Neuronal stem cell (in vitro differentiated cells): ENCODE results near the gene WDR72.

Experiments used
- DNase-seq: peaks from one replicate; pipeline ENCODE4 v3.0.0-alpha.2; 2013; ENCODE audit warnings: low spot score
- H2AFZ ChIP-seq: one replicate; pipeline ENCODE4 v1.6.1; 2013; ENCODE audit warnings: mild to moderate bottlenecking, low read length, inconsistent platforms
- H2AK5ac ChIP-seq: 2 replicates; pipeline ENCODE4 v1.6.1; 2013; ENCODE audit warnings: low read depth, mild to moderate bottlenecking, inconsistent platforms, low read length, moderate library complexity, mixed read lengths
- H2BK120ac ChIP-seq: 2 replicates; pipeline ENCODE4 v1.6.1; 2013; ENCODE audit warnings: low read depth, mild to moderate bottlenecking, inconsistent platforms, low read length, moderate library complexity, mixed read lengths
- H2BK12ac ChIP-seq: one replicate; pipeline ENCODE4 v1.6.1; 2013; ENCODE audit warnings: low read length, inconsistent platforms
- H2BK15ac ChIP-seq: 2 replicates; pipeline ENCODE4 v1.6.1; 2013; ENCODE audit warnings: mild to moderate bottlenecking, low read length, inconsistent platforms, mixed read lengths
- H2BK5ac ChIP-seq: one replicate; pipeline ENCODE4 v1.6.1; 2013; ENCODE audit warnings: inconsistent platforms, mild to moderate bottlenecking, low read length, moderate library complexity
- H3K14ac ChIP-seq: one replicate; pipeline ENCODE4 v1.6.1; 2013; ENCODE audit warnings: low read length, inconsistent platforms
- H3K18ac ChIP-seq: 2 replicates; pipeline ENCODE4 v1.6.1; 2013; ENCODE audit warnings: low read length, inconsistent platforms
- H3K23ac ChIP-seq: 2 replicates; pipeline ENCODE4 v1.6.1; 2013; ENCODE audit warnings: low read depth, mild to moderate bottlenecking, mixed read lengths, low read length, inconsistent platforms; ENCODE audit not compliant: poor library complexity
- H3K27ac ChIP-seq: replicated peaks from 3 replicates; pipeline ENCODE4 v1.5.1; 2013; ENCODE audit warnings: low read length, inconsistent platforms
- H3K27me3 ChIP-seq, 3 experiments: 2 replicates each; pipeline ENCODE4 v1.6.1; 2013; ENCODE audit warnings: low read length in 3 of 3, mild to moderate bottlenecking in 2 of 3, inconsistent platforms in 1 of 3, low read depth in 1 of 3, mixed read lengths in 1 of 3, moderate library complexity in 1 of 3; ENCODE audit not compliant: control insufficient read depth in 3 of 3, insufficient read depth in 3 of 3
- H3K36me3 ChIP-seq, 2 donors: replicated peaks in 1 of 2; 2 replicates each; pipeline ENCODE4 v1.6.1; 2013; ENCODE audit warnings: low read length in 2 of 2; ENCODE audit not compliant: control insufficient read depth in 2 of 2, insufficient read depth in 2 of 2
- H3K4ac ChIP-seq: 2 replicates; pipeline ENCODE4 v1.6.1; 2013; ENCODE audit warnings: inconsistent platforms, mild to moderate bottlenecking, low read length, moderate library complexity
- H3K4me1 ChIP-seq, 2 donors: 1 replicate in 1 of 2; 2 replicates in 1 of 2; pipeline ENCODE4 v1.6.1; 2013; ENCODE audit warnings: low read length in 2 of 2, low read depth in 1 of 2; ENCODE audit not compliant: control insufficient read depth in 2 of 2, insufficient read depth in 1 of 2
- H3K4me2 ChIP-seq: one replicate; pipeline ENCODE4 v1.6.1; 2013; ENCODE audit warnings: mild to moderate bottlenecking, low read length, inconsistent platforms; ENCODE audit not compliant: insufficient read depth, poor library complexity, severe bottlenecking
- H3K4me3 ChIP-seq, 2 donors: 2 replicates each; pipeline ENCODE4 v1.5.1; 2013; ENCODE audit warnings: low read length in 2 of 2, mild to moderate bottlenecking in 2 of 2, inconsistent platforms in 1 of 2, moderate library complexity in 1 of 2
- H3K79me1 ChIP-seq: one replicate; pipeline ENCODE4 v1.6.1; 2013; ENCODE audit warnings: low read depth, mild to moderate bottlenecking, inconsistent platforms, low read length, moderate library complexity
- H3K9ac ChIP-seq: one replicate; pipeline ENCODE4 v1.6.1; 2013; ENCODE audit warnings: mild to moderate bottlenecking, low read depth, low read length, inconsistent platforms; ENCODE audit not compliant: poor library complexity
- H3K9me3 ChIP-seq, 2 donors: replicated peaks in 1 of 2; 2 replicates each; pipeline versions ENCODE3 to v1.6.1; 2013; ENCODE audit warnings: low read length in 2 of 2, mild to moderate bottlenecking in 2 of 2, inconsistent platforms in 1 of 2, low read depth in 1 of 2, mixed read lengths in 1 of 2, moderate library complexity in 1 of 2; ENCODE audit not compliant: control insufficient read depth in 2 of 2, insufficient read depth in 1 of 2
- H4K8ac ChIP-seq: one replicate; pipeline ENCODE4 v1.6.1; 2013; ENCODE audit warnings: low read depth, mild to moderate bottlenecking, inconsistent platforms, low read length, moderate library complexity
- H4K91ac ChIP-seq: one replicate; pipeline ENCODE4 v1.6.1; 2013; ENCODE audit warnings: low read length, low read depth, mild to moderate bottlenecking, inconsistent platforms; ENCODE audit not compliant: poor library complexity
- WGBS, 2 donors: extraction: QIAGEN DNeasy Blood & Tissue Kit; methylation state at CpG; one replicate each; pipeline ENCODE4 v1.1.7; 2013; ENCODE audit warnings: missing lambda C conversion rate in 2 of 2, mixed read lengths in 1 of 2; ENCODE audit not compliant: insufficient read length in 2 of 2, insufficient replicate concordance in 1 of 2; ENCODE audit errors: extremely low coverage in 2 of 2; 5-methylcytosine and 5-hydroxymethylcytosine counted together

WDR72 gene

DNA sequence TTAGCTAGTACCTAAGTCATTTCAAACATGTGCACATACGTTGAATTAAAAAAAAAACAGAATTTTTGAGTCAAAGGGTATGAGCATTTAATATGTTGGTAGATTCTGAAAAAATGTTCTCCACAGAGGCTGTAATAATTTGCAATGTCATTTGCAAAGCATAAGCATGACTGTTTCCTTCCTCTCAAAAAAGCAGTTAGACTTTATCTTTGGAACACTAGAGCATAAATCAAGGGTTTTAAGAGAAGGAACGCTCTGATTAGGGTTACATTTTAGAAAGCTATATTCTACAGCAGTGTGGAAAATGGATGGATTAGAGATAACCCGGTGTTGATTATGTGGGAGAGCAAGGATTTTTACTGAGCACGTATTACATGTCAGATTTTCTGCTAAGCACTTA lies 193.7 kb downstream of the WDR72 start:
- H3K9ac ChIP-seq = no peak overlapping the region
- no peak overlapping the region for H3K4me2 ChIP-seq
- H3K36me3 ChIP-seq = no peaks in the 10 kb centered on the region
- no peak overlapping the region for H3K14ac ChIP-seq
- H2BK12ac ChIP-seq = no peak overlapping the region
- H4K91ac ChIP-seq = no peak overlapping the region
- no peaks in the 10 kb centered on the region for H3K79me1 ChIP-seq
- H2AFZ ChIP-seq = no peak overlapping the region
- no peak overlapping the region for H3K23ac ChIP-seq
- no peak overlapping the region for H3K18ac ChIP-seq
- H3K27me3 ChIP-seq = peaks cover 0 to 10% (median 0%) of the 10 kb centered on the region in 3 experiments
- no peak overlapping the region for H2BK5ac ChIP-seq
- no peak overlapping the region for H2BK15ac ChIP-seq
- no peak overlapping the region for H2AK5ac ChIP-seq
- no peak overlapping the region for H3K4me3 ChIP-seq
- H3K9me3 ChIP-seq = peaks cover 0 to 4% of the 10 kb centered on the region in 2 donors
- WGBS, 2 donors = no CpG with 5 or more reads among the region's 4 CpGs
- no peak overlapping the region for H3K27ac ChIP-seq
- no peak overlapping the region for H3K4ac ChIP-seq
- peaks cover 0 to 4% of the 10 kb centered on the region in 2 donors for H3K4me1 ChIP-seq
- no peak overlapping the region for H4K8ac ChIP-seq
- no peak for DNase-seq
- H2BK120ac ChIP-seq = no peak overlapping the region

DNA sequence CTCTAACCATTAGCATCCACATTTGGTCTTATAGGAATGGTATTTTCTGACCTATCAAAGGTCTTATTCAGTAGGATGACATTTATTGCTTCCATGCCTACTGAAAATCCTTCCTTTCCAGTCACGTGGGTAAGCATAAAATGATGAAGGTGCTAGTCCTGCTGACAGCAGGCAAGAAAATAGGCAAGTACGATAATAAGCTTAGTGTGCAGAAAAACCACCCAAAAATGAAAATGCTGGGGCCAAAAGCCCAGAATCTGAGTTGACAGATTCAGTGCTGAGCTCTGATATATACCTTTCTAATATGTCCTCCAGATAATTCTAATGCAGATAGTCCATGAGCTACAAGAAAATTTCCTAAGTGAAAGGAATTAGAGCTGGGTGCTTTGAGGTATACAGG lies 194.8 kb downstream of the WDR72 start:
- Histone ChIP-seq H3K9ac (no peak overlapping the region), H3K4ac (no peak overlapping the region), H3K18ac (no peak overlapping the region), H2BK120ac (no peak overlapping the region), H2BK12ac (no peak overlapping the region), H3K23ac (no peak overlapping the region), H3K79me1 (no peaks in the 10 kb centered on the region), H4K8ac (no peak overlapping the region), H2BK15ac (no peak overlapping the region), H3K4me2 (no peak overlapping the region), H3K4me3 (no peak overlapping the region), H3K4me1 (peaks cover 6 to 14% of the 10 kb centered on the region in 2 donors), H2AFZ (no peak overlapping the region), H4K91ac (no peak overlapping the region), H3K27ac (no peak overlapping the region), H3K9me3 (no peaks in the 10 kb centered on the region), H2AK5ac (no peak overlapping the region), H3K27me3 (peaks cover 0 to 10% (median 0%) of the 10 kb centered on the region in 3 experiments), H2BK5ac (no peak overlapping the region), H3K36me3 (no peaks in the 10 kb centered on the region), H3K14ac (no peak overlapping the region)
- no peak for DNase-seq
- no CpG with 5 or more reads among the region's 2 CpGs for WGBS, 2 donors

DNA sequence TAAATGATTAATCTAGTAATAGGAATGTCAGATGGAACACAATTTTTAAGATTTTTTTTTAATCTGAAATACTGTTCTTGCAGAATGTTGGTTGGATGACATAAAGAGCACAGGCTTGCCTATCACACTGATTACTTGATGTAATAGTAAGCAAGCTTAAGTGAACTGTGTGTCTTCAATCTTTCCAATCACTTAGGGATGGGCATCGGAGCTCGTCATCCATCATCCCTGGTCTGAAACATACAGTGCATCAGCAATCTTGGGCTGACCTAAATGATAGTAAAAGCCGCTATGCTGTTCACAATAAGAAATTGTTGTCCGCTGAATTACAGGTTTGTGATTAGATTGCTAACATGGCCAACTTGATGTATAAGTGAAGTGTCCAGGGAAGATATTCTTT lies 195.8 kb downstream of the WDR72 start:
- Histone ChIP-seq H2AK5ac (no peak overlapping the region), H4K91ac (no peak overlapping the region), H3K18ac (no peak overlapping the region), H3K4me1 (peaks cover 6 to 20% of the 10 kb centered on the region in 2 donors), H3K27ac (no peak overlapping the region), H2BK12ac (no peak overlapping the region), H4K8ac (no peak overlapping the region), H3K9me3 (no peaks in the 10 kb centered on the region), H3K9ac (no peak overlapping the region), H3K4me3 (no peak overlapping the region), H2AFZ (no peak overlapping the region), H3K4ac (no peak overlapping the region), H2BK15ac (no peak overlapping the region), H3K27me3 (peaks cover 0 to 10% (median 0%) of the 10 kb centered on the region in 3 experiments), H2BK5ac (no peak overlapping the region), H2BK120ac (no peak overlapping the region), H3K36me3 (no peaks in the 10 kb centered on the region), H3K4me2 (no peak overlapping the region), H3K23ac (no peak overlapping the region), H3K79me1 (no peaks in the 10 kb centered on the region), H3K14ac (no peak overlapping the region)
- no CpG with 5 or more reads among the region's 4 CpGs for WGBS, 2 donors
- no peak for DNase-seq

DNA sequence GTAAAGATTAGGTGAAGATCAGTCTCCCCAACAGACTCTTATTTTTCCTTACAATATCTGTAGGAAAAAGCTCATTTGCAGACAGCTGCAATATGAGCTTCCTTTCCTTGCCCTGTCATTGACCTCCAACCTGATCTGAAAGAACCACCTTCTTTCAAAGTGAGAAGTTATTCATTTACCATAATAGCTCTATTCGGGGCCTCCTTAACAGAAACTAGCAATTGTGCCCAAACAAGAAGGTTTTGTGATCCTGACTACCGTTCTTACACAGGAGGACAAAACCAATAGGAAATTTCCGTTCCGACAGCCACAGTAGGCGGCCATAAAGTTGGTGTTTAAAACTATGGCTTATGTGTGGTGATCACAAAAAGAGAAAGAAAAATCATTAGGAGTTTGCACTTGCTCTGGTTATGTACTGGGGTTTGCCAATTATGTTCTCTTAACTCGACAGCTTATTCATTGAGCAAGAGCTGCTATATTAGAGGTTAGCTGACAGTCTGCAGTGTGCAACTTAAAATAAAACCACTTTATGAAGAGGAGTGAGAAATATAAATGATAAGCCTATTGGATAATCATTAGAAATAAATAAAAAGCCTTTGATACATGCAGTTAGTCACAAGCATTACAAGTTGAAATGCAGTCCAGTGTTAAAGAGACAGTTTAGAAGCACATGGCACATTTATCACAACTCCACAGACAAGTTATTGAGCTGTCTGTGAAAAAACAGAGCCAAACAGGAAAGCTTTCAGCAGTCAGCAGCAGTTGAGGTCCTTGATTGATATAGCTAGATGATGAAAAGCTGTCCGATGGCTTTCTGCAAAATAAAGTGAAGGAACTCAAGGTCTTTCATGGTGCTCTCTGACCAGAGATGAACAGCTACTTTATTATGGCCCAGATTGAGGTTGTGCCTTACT lies 199.8 kb downstream of the WDR72 start:
- no peak overlapping the region for H2BK5ac ChIP-seq
- no peak overlapping the region for H3K27ac ChIP-seq
- no peak overlapping the region for H4K91ac ChIP-seq
- no peak overlapping the region for H3K4me2 ChIP-seq
- no peak overlapping the region for H3K9ac ChIP-seq
- peaks cover 9 to 26% of the 10 kb centered on the region in 2 donors for H3K4me1 ChIP-seq
- H2BK12ac ChIP-seq = no peak overlapping the region
- no peak overlapping the region for H4K8ac ChIP-seq
- no peak overlapping the region for H3K4ac ChIP-seq
- H2BK15ac ChIP-seq = no peak overlapping the region
- peaks cover 0 to 6% of the 10 kb centered on the region in 2 donors for H3K9me3 ChIP-seq
- no peak overlapping the region for H3K18ac ChIP-seq
- WGBS, 2 donors = no CpG with 5 or more reads among the region's 7 CpGs
- no peak overlapping the region for H2AK5ac ChIP-seq
- no peak overlapping the region for H2AFZ ChIP-seq
- no peaks in the 10 kb centered on the region for H3K79me1 ChIP-seq
- H3K4me3 ChIP-seq = no peak overlapping the region
- no peak overlapping the region for H3K14ac ChIP-seq
- no peaks in the 10 kb centered on the region for H3K36me3 ChIP-seq
- H2BK120ac ChIP-seq = no peak overlapping the region
- H3K23ac ChIP-seq = no peak overlapping the region
- peaks cover 0 to 16% (median 0%) of the 10 kb centered on the region in 3 experiments for H3K27me3 ChIP-seq
- DNase-seq = peak; percentile 26
